ENCODE results near the gene TM4SF18. TPM values are rescaled to one million over a fixed set of nuclear protein-coding genes. Genes with fewer than 3 reads are reported as not detected.
A peak's percentile ranks its signal among the peaks of the same experiment; 100 is the strongest.

The TM4SF18 gene
- polyA plus RNA-seq, 1 of the 3 experiments (the other 2 are of a cell fraction) = 0.30 TPM

- peak overlapping the region in 1 of 2 experiments; percentile 37; a peak in 2 of 4 replicates for H3K27ac ChIP-seq (ENCODE audit: low read depth in 2 of 2, low read length in 1 of 2)
- no peak overlapping the region for H3K4me2 ChIP-seq
- DNase-seq = no peak
- CTCF ChIA-PET = interaction anchor here (1.0 kb wide), 1 partner anchor 113 kb away, joined by 6 read pairs; no protein-coding TSS in a partner anchor
- H3K27me3 ChIP-seq (ENCODE audit: insufficient read depth) = no peaks in the 10 kb centered on the region
- no peaks in the 10 kb centered on the region for H3K9me2 ChIP-seq
- no peak overlapping the region for H3K9ac ChIP-seq
- peaks cover 0 to 28% of the 10 kb centered on the region in 2 experiments; a peak in 2 of 4 replicates for H3K4me1 ChIP-seq (ENCODE audit: control insufficient read depth in 1 of 2, insufficient read depth in 2 of 2, low read depth in 1 of 2, low read length in 1 of 2)
- no peaks in the 10 kb centered on the region for H4K20me1 ChIP-seq (ENCODE audit: insufficient read depth)
- H2AFZ ChIP-seq (ENCODE audit: low read depth) = peak overlapping the region; percentile 48; the same call in 1 of the 2 replicates
- peaks cover 52% of the 10 kb centered on the region for H3F3A ChIP-seq (replicated peaks; ENCODE audit: insufficient read depth)
- TF ChIP-seq FOSL2 (IDR thresholded peaks at IDR 0.05; ENCODE audit: borderline replicate concordance, low read depth) (peak; percentile 48; the same call in 1 of the 2 replicates), TAF1 (IDR thresholded peaks at IDR 0.05; ENCODE audit: borderline replicate concordance, low read depth, low read length) (no peak), JUND (IDR thresholded peaks at IDR 0.05) (no peak; the same call in 1 of the 2 replicates), YY1 (IDR thresholded peaks at IDR 0.05; ENCODE audit: low read depth) (no peak), PBX3 (IDR thresholded peaks at IDR 0.05) (0 out of 2 replicates have a peak, but pooled peaks have one; percentile 8), EP300 (IDR thresholded peaks at IDR 0.05; ENCODE audit: borderline replicate concordance in 1 of 2, low read depth in 1 of 2, low read length in 1 of 2) (no peak), SIN3A (IDR thresholded peaks at IDR 0.05; ENCODE audit: borderline replicate concordance, low read depth, low read length) (no peak), TCF12 (IDR thresholded peaks at IDR 0.05) (no peak), EZH2phosphoT487 (IDR thresholded peaks at IDR 0.05; ENCODE audit: borderline replicate concordance, low read depth) (no peak), MAX (IDR thresholded peaks at IDR 0.05; ENCODE audit: low read depth) (no peak), USF2 (IDR thresholded peaks at IDR 0.05; ENCODE audit: borderline replicate concordance, low read depth, low read length) (no peak), RXRA (IDR thresholded peaks at IDR 0.05; ENCODE audit: borderline replicate concordance, low read depth) (no peak), REST (IDR thresholded peaks at IDR 0.05; ENCODE audit: low read depth, low read length) (no peak), POLR2AphosphoS5 (IDR thresholded peaks at IDR 0.05; ENCODE audit: low read depth, low read length) (no peak), MEF2A (IDR thresholded peaks at IDR 0.05; ENCODE audit: borderline replicate concordance, low read depth) (0 out of 2 replicates have a peak, but pooled peaks have one; percentile 14)
- H3K4me3 ChIP-seq (ENCODE audit: low read depth in 2 of 2, low read length in 1 of 2) = no peak overlapping the region
- H3K79me2 ChIP-seq (ENCODE audit: insufficient read depth) = no peaks in the 10 kb centered on the region
- WGBS (ENCODE audit: low lambda C conversion rate) = 62% methylated on average over 3 of the region's 3 CpGs
- H3K36me3 ChIP-seq (replicated peaks in 1 of 2; ENCODE audit: control insufficient read depth in 1 of 2, insufficient read depth in 2 of 2, low read length in 1 of 2) = peaks cover 10 to 20% of the 10 kb centered on the region in 2 experiments
- no peaks in the 10 kb centered on the region for H3K9me3 ChIP-seq
- POLR2A ChIA-PET = no interaction called here
Measured at GRCh38 chr3:149366941-149367840, 33.8 kb upstream of the TM4SF18 start.
